HepG2 (cell line): Measurements from ENCODE around the gene ALG14. TPM values are rescaled to one million over a fixed set of nuclear protein-coding genes. Genes with fewer than 3 reads are reported as not detected.
A peak's percentile ranks its signal among the peaks of the same experiment; 100 is the strongest.

Experiments
- ARNT2 ChIP-seq: sonication (generic); formaldehyde crosslinking; IDR thresholded peaks from 2 replicates; pipeline ENCODE4 v1.8.0; 2022; ENCODE audit warnings: mild to moderate bottlenecking, low read depth, missing genetic modification reagents, moderate library complexity
- EEA1 ChIP-seq: sonication (generic); formaldehyde crosslinking; IDR thresholded peaks from 2 replicates; pipeline ENCODE4 v1.5.1; 2020; ENCODE audit warnings: mild to moderate bottlenecking, missing genetic modification reagents, borderline replicate concordance
- EED ChIP-seq: sonication (generic); formaldehyde crosslinking; IDR thresholded peaks from 2 replicates; pipeline ENCODE4 v1.5.0; 2020; ENCODE audit warnings: mild to moderate bottlenecking, missing genetic modification reagents
- ESRRA ChIP-seq: sonication (generic); formaldehyde crosslinking; IDR thresholded peaks from 2 replicates; pipeline ENCODE4 v1.5.1; 2020; ENCODE audit warnings: mild to moderate bottlenecking, low read depth, missing genetic modification reagents
- MAZ ChIP-seq, 2 experiments: sonication (generic) in 1 of 2; formaldehyde crosslinking in 1 of 2; IDR thresholded peaks; 2 replicates each; pipeline versions ENCODE4 v1.5.0 to v1.6.1; 2012 to 2020; ENCODE audit warnings: low read depth in 2 of 2, mild to moderate bottlenecking in 2 of 2, borderline replicate concordance in 1 of 2, improper control_type of control experiment in 1 of 2, low read length in 1 of 2, missing genetic modification reagents in 1 of 2, moderate library complexity in 1 of 2
- MTERF4 ChIP-seq: sonication (generic); formaldehyde crosslinking; IDR thresholded peaks from 2 replicates; pipeline ENCODE4 v1.8.0; 2023; ENCODE audit warnings: mild to moderate bottlenecking, missing genetic modification reagents
- NFAT5 ChIP-seq: sonication (generic); formaldehyde crosslinking; IDR thresholded peaks from 2 replicates; pipeline ENCODE4 v1.4.0; 2020; ENCODE audit warnings: missing genetic modification reagents
- NFIC ChIP-seq: IDR thresholded peaks from 2 replicates; pipeline ENCODE4 v1.6.1; 2012; ENCODE audit warnings: mild to moderate bottlenecking, low read length, inconsistent platforms
- NFKB2 ChIP-seq: sonication (generic); formaldehyde crosslinking; IDR thresholded peaks from 2 replicates; pipeline ENCODE4 v1.4.0; 2020; ENCODE audit warnings: missing genetic modification reagents, borderline replicate concordance
- PCBP2 ChIP-seq: fragments of 200-400 bp; formaldehyde crosslinking; optimal IDR thresholded peaks from 2 replicates; pipeline ENCODE3; 2018; ENCODE audit warnings: low read length, low read depth; ENCODE audit not compliant: poor library complexity, severe bottlenecking
- RXRB ChIP-seq: IDR thresholded peaks from 2 replicates; pipeline ENCODE4 v1.6.1; 2016; ENCODE audit warnings: borderline replicate concordance, missing genetic modification reagents, missing compliant biosample characterization
- TCF7L2 ChIP-seq: IDR thresholded peaks from 2 replicates; pipeline ENCODE4 v1.6.1; 2011; ENCODE audit warnings: mild to moderate bottlenecking, low read depth, low read length, moderate library complexity
- ZBTB34 ChIP-seq: sonication (generic); formaldehyde crosslinking; IDR thresholded peaks from 2 replicates; pipeline ENCODE4 v1.8.0; 2022; ENCODE audit warnings: mild to moderate bottlenecking, missing genetic modification reagents
- ZNF232 ChIP-seq: sonication (generic); formaldehyde crosslinking; IDR thresholded peaks from 2 replicates; pipeline ENCODE4 v1.4.0; 2020; ENCODE audit warnings: missing genetic modification reagents, borderline replicate concordance
- ZNF432 ChIP-seq: sonication (generic); formaldehyde crosslinking; IDR thresholded peaks from 2 replicates; pipeline ENCODE4 v1.5.0; 2020; ENCODE audit warnings: missing genetic modification reagents, mild to moderate bottlenecking, borderline replicate concordance
- ZNF703 ChIP-seq: sonication (generic); formaldehyde crosslinking; IDR thresholded peaks from 2 replicates; pipeline ENCODE4 v1.5.1; 2020; ENCODE audit warnings: missing genetic modification reagents, mild to moderate bottlenecking, moderate library complexity, borderline replicate concordance
- ZNF761 ChIP-seq: sonication (generic); formaldehyde crosslinking; conservative IDR thresholded peaks from 2 replicates; pipeline ENCODE4 v1.4.0; 2020; ENCODE audit warnings: mild to moderate bottlenecking, missing genetic modification reagents
- ZNF770 ChIP-seq: sonication (generic); formaldehyde crosslinking; IDR thresholded peaks from 2 replicates; pipeline ENCODE4 v1.5.0; 2020; ENCODE audit warnings: mild to moderate bottlenecking, missing genetic modification reagents
- polyA plus RNA-seq, 8 experiments: library from polyadenylated mRNA; depleted of rRNA in 3 of 8; stranded (reverse) in 7 of 8; unstranded in 1 of 8; fragments of >200 nt; fragmentation: Illumina TruSeq in 4 of 8; extraction: Trizol in 4 of 8; gene quantifications; 2 replicates each; pipeline versions ENCODE4 v1.2.1 to v1.2.3, GENCODE V29; 2011 to 2016; ENCODE audit warnings: low read depth in 4 of 8, missing spikeins in 1 of 8, mixed read lengths in 1 of 8; ENCODE audit not compliant: insufficient read depth in 1 of 8
- total RNA-seq, 5 experiments: library from RNA; depleted of rRNA; stranded (reverse); fragments of >200 nt; fragmentation: Illumina TruSeq; extraction: Trizol; gene quantifications; 2 replicates each; pipeline ENCODE4 v1.2.3, GENCODE V29; 2016; ENCODE audit warnings: low read depth in 1 of 5

The ALG14 gene
- total and polyA plus RNA-seq, 2 of the 13 experiments (the other 11 are each of a cell fraction or from before 2014, with no cell fraction given), result 4.5 to 12.7 TPM

GRCh38 chr1:94962409-94963265 lies 110.1 kb downstream of the ALG14 start (continued):
- TF ChIP-seq MTERF4 (CRISPR knock-in tag) (no peak), ZNF703 (CRISPR knock-in tag) (no peak), EEA1 (CRISPR knock-in tag) (no peak), PCBP2 (no peak), ZNF232 (no peak), ZBTB34 (no peak), ZNF770 (no peak), EED (no peak), RXRB (CRISPR knock-in tag) (peak; percentile 82), ARNT2 (CRISPR knock-in tag) (no peak), MAZ (IDR thresholded peaks at IDR 0.05; ENCODE audit: borderline replicate concordance, low read depth, low read length) (no peak), MAZ (CRISPR knock-in tag; IDR thresholded peaks at IDR 0.05; ENCODE audit: low read depth) (no peak), NFAT5 (no peak), ZNF761 (CRISPR knock-in tag) (no peak), TCF7L2 (no peak), ZNF432 (no peak), NFKB2 (CRISPR knock-in tag) (no peak), ESRRA (peak; percentile 39; the same call in 1 of the 2 replicates), NFIC (peak; percentile 80)
